Measurements from ENCODE around the gene TMEM198.

Gene TMEM198

GRCh38 chr2:219513787-219514186 is 30.0 kb upstream of the TMEM198 start:
- no peak for DNase-seq (ENCODE audit: low read depth)
- H3K4me3 ChIP-seq (ENCODE audit: low read depth, low read length), result no peak overlapping the region
- in situ Hi-C loops (cut with HindIII; ENCODE audit: low sequenced_read_pairs), result no loop called here
- no peak for TF ChIP-seq CTCF (IDR thresholded peaks at IDR 0.05; ENCODE audit: low read depth, low read length, missing control alignments)

- in situ Hi-C loops (cut with HindIII; ENCODE audit: low sequenced_read_pairs), result no loop called here
- no peak for TF ChIP-seq CTCF (IDR thresholded peaks at IDR 0.05; ENCODE audit: low read depth, low read length, missing control alignments)
- H3K4me3 ChIP-seq (ENCODE audit: low read depth, low read length), result no peak within 1 kb of the TSS
- DNase-seq (ENCODE audit: low read depth), result no peak
Measured at GRCh38 chr2:219514196-219514761, 29.5 kb upstream of the TMEM198 start, which contains the start of gene ASIC4. Gene ASIC4, plus strand, starts transcription at chr2:219514482. Its CDS starts 243 bp downstream, at chr2:219514725.

- no peak overlapping the region for H3K4me3 ChIP-seq (ENCODE audit: low read depth, low read length)
- TF ChIP-seq CTCF (IDR thresholded peaks at IDR 0.05; ENCODE audit: low read depth, low read length, missing control alignments), result no peak
- in situ Hi-C loops (cut with HindIII; ENCODE audit: low sequenced_read_pairs), result no loop called here
- DNase-seq (ENCODE audit: low read depth), result no peak
Measured at GRCh38 chr2:219514836-219515235, 29.0 kb upstream of the TMEM198 start.

DNA sequence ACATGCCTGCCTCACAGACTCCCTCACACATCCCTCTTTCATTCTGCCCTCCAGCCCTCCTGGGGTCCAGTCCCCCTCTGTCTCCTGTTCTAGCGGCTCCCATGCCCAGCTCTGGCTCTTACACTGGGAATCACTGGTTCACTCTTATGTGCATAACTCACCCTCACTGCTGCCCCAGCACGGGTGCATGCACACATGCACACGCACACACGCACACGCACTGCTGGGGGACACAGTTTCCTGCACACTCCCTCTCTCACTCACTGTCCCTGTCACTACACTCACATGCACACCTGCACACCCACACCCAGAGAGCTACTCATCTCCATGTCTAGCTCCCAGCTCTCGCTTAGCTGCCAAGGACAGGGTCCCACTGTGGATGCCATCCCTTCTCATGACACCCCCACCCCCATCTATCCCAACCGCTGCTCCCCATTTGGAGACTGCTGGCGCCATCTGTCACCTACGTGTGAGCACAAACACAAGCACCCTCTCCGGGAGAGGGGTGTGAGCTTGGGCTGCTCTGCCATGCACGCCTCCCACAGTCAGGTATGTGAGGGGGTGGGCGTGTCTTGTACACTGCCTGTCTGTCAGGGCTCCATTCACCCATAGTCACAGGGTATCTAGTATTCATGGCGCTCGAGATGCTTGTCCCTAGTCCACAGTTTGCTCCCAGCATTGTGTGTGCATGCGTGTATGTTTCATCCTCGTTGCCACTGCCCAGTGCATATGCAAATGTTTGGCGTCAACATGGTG is 27.8 kb upstream of the TMEM198 start:
- no peak overlapping the region for H3K4me3 ChIP-seq (ENCODE audit: low read depth, low read length)
- in situ Hi-C loops (cut with HindIII; ENCODE audit: low sequenced_read_pairs), result no loop called here
- DNase-seq (ENCODE audit: low read depth), result no peak
- TF ChIP-seq CTCF (IDR thresholded peaks at IDR 0.05; ENCODE audit: low read depth, low read length, missing control alignments), result no peak

GRCh38 chr2:219516888-219517287 is 26.9 kb upstream of the TMEM198 start:
- no peak overlapping the region for H3K4me3 ChIP-seq (ENCODE audit: low read depth, low read length)
- no peak for TF ChIP-seq CTCF (IDR thresholded peaks at IDR 0.05; ENCODE audit: low read depth, low read length, missing control alignments)
- no peak for DNase-seq (ENCODE audit: low read depth)
- in situ Hi-C loops (cut with HindIII; ENCODE audit: low sequenced_read_pairs), result no loop called here

- in situ Hi-C loops (cut with HindIII; ENCODE audit: low sequenced_read_pairs), result no loop called here
- TF ChIP-seq CTCF (IDR thresholded peaks at IDR 0.05; ENCODE audit: low read depth, low read length, missing control alignments), result no peak
- no peak for DNase-seq (ENCODE audit: low read depth)
Measured at GRCh38 chr2:219517954-219518778, 25.7 kb upstream of the TMEM198 start.

More at GRCh38 chr2:219517954-219518778, 25.7 kb upstream of the TMEM198 start:
- H3K4me3 ChIP-seq (ENCODE audit: low read depth, low read length), result no peak overlapping the region

Data from astrocyte of the cerebellum (primary cell).